Stimulated activated naive CD8-positive, alpha-beta T cell treated with anti-CD3 and anti-CD28 coated beads, Interleukin-15, Interleukin-2, amounts not matched to agents 100 ng/mL and 50 ng/mL, for 24 hours (primary cell): ENCODE results near the gene ADAD2.

Source experiments
- H3K27ac Mint-ChIP-seq: one replicate; pipeline ENCODE4 v1.8.0; 2021; ENCODE audit warnings: mild to moderate bottlenecking, mixed read lengths
- H3K27me3 Mint-ChIP-seq: one replicate; pipeline ENCODE4 v1.8.0; 2021; ENCODE audit warnings: mixed read lengths
- H3K36me3 Mint-ChIP-seq: one replicate; pipeline ENCODE4 v1.8.0; 2021; ENCODE audit warnings: low read depth, mixed read lengths
- H3K4me1 Mint-ChIP-seq: one replicate; pipeline ENCODE4 v1.8.0; 2021; ENCODE audit warnings: low read depth, mixed read lengths
- H3K4me3 Mint-ChIP-seq: one replicate; pipeline ENCODE4 v1.8.0; 2021; ENCODE audit warnings: mild to moderate bottlenecking, mixed read lengths
- H3K9me3 Mint-ChIP-seq: one replicate; pipeline ENCODE4 v1.8.0; 2021; ENCODE audit warnings: mixed read lengths

The ADAD2 gene

DNA sequence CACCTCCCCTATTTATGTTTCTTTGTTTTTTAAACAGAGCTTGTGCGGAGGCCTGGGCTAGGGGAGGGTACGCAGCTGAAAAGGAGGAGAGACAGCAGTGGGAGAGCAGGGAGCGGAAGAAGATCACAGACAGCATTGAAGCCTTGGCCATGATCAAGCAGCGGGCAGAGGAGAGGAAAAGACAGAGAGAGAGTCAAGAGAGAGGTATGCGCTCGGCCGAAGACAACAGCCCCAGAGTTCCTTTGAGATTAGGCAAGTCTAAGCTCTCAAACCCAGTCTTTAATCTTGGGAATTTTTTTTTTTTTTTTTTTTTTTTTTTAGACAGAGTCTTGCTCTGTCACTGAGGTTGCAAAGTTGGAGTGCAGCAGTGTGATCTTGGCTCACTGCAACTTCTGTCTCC is 25.2 kb upstream of the ADAD2 start:
- Mint-ChIP-seq H3K9me3 (no peaks in the 10 kb centered on the region), H3K27ac (no peak overlapping the region), H3K4me1 (no peaks in the 10 kb centered on the region), H3K4me3 (no peak overlapping the region), H3K36me3 (no peaks in the 10 kb centered on the region), H3K27me3 (peaks cover 37% of the 10 kb centered on the region)

DNA sequence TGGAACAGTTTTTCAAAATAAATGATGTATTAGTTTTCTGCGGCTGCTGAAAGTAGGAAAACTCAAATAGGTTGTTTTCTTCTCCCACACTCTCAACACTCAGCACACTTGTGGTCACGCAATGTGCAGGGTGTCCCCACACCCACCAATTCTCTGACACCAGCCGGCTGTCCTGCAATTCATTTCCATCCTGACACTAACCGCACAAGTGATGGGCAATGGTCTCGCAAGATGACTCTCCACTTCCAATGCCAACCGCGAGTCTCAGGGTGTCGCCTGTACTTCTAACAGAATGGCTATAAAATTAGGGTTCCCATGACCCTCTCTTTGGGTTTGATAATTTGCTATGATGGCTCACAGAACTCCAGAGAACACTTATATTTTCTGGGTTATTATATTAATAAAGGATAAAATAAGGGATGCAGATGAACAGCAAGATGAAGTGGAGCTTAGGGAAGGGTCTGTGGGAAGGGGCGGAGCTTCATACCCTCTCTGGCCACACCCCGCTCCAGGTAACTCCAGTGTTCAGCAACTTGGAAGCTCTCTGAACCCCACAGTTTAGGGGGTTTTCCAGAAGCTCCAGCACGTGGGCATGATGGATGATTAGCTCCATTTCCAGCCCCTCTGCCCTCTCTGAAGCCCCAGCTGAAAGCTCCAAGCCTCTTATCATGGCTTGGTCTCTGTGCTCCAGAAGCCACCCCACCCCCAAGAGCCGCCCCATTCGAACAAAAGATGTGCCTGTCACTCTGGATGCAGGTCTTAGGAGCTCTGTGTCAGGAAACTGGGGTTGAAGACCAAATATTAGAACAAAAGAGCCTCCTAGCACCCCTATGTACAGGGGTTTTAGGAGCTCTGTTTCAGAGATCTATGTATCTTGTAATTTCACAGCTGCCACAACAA is 23.9 kb upstream of the ADAD2 start:
- Mint-ChIP-seq H3K4me1 (no peaks in the 10 kb centered on the region), H3K27me3 (peaks cover 28% of the 10 kb centered on the region), H3K36me3 (no peaks in the 10 kb centered on the region), H3K27ac (no peak overlapping the region), H3K4me3 (no peak overlapping the region), H3K9me3 (no peaks in the 10 kb centered on the region)

DNA sequence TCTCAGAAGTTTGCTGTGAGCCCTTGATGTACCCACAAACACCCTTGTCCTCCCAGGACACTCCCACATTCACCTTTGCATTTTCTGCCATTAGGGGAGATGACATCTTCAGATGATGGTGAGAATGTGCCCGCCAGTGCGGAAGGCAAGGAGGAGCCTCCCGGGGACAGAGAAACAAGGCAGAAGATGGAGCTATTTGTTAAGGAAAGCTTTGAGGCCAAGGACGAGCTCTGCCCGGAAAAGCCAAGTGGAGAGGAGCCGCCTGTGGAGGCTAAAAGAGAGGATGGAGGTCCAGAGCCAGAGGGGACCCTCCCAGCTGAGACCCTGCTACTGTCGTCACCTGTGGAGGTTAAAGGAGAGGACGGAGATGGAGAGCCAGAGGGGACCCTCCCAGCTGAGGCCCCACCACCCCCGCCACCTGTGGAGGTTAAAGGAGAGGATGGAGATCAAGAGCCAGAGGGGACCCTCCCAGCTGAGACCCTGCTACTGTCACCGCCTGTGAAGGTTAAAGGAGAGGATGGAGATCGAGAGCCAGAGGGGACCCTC is 21.1 kb upstream of the ADAD2 start:
- H3K4me1 Mint-ChIP-seq = no peaks in the 10 kb centered on the region
- no peak overlapping the region for H3K4me3 Mint-ChIP-seq
- peaks cover 15% of the 10 kb centered on the region for H3K27me3 Mint-ChIP-seq
- H3K9me3 Mint-ChIP-seq = no peaks in the 10 kb centered on the region
- H3K27ac Mint-ChIP-seq = no peak overlapping the region
- H3K36me3 Mint-ChIP-seq = no peaks in the 10 kb centered on the region

DNA sequence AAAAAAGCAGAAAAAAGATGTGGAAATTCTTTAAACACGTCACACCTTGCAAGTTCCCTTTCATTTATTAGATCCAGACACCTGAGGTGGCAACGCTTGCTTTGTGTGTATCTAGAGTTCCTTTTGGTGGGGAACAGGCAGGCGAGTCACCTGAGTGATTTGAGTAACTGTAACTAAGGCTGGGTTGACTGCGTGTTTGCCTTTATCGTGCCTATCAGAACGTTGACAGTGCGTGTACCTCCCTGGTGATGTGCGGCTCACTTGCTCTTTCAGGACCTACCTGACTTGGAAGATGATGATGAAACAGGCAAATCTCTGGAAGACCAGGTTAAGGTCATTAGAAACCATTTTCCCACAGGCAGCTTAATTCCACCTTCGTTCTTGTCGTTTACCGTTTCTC is 16.6 kb upstream of the ADAD2 start:
- Mint-ChIP-seq H3K27ac (no peak overlapping the region), H3K9me3 (no peaks in the 10 kb centered on the region), H3K4me1 (peaks cover 14% of the 10 kb centered on the region), H3K4me3 (no peak overlapping the region), H3K27me3 (peaks cover 4% of the 10 kb centered on the region), H3K36me3 (peaks cover 8% of the 10 kb centered on the region)

DNA sequence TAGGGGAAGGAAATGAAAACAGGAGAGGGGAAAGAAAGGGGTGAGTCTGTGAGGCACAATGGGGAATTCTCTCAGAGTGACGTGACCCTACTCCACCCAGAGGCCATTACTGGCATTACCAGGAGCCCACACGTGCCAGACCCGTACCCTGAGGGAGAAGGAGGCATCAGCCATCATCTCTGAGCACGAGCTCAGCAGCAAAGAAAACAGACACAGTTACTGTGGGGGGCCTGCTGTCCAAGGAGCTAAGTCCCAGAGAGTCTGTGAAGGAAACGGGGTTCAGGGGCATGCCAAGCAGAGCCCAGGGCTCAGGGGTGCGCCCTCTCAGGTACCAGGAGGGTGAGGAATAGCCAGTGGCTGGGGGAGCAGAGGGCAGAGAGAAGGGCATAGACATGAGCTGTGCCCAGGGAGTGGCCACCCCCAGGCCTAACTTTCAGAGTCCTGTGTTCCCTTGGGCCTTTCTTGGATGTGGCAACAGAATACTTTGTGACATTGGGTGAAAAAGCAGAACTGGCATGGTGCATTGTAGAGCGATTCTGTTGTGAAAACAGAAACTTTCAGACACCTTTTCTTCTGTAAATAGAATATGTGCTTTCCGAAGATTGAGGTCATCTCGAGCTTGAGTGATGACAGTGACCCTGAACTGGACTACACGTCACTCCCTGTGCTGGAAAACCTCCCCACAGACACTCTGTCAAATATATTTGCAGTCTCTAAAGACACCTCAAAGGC is 15.4 kb upstream of the ADAD2 start:
- Mint-ChIP-seq H3K4me1 (peaks cover 14% of the 10 kb centered on the region), H3K4me3 (no peak overlapping the region), H3K27me3 (no peaks in the 10 kb centered on the region), H3K27ac (no peak overlapping the region), H3K9me3 (no peaks in the 10 kb centered on the region), H3K36me3 (peaks cover 8% of the 10 kb centered on the region)

DNA sequence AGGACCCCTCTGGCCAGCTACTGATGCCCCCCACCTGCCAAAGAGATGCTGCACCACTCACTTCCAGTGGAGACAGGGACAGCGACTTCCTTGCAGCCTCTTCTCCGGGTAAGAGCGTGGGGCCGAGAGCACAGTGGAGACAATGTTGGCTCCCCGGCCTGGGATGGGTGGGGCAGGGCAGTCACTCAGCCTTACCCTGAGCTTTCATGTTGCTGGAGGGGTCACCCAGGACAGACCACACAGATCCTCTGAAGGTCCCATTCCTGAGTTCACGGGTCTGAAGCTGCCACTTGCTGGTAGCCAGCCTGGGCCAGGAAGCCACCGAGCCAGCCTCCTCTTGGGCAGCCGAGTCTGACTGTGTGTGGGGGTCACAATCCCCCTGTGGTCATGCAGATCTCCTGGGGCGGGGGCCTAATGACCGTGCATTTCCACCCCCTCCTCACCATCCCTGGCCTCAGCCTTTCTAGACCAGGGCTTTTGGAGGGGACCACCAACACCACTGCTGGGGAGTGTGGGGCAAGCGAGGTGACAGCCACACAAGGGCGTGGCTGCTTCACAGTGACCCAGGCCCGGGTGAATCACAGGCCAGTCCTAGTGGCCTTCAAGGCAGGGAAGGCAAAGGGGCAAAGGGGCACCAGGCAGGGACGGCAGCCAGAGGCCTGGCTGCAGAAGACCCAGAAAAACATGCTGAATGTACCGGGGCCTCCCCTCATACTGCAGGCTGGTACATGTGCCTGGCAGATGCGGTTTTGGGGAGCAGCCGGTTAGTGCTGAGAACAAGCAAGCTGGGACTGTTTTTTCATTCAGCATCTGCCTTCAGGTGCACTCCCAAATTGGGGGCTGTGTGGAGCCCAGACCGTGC is 14.5 kb upstream of the ADAD2 start:
- H3K4me1 Mint-ChIP-seq = peaks cover 14% of the 10 kb centered on the region
- no peak overlapping the region for H3K27ac Mint-ChIP-seq
- H3K36me3 Mint-ChIP-seq = peaks cover 8% of the 10 kb centered on the region
- no peaks in the 10 kb centered on the region for H3K27me3 Mint-ChIP-seq
- no peaks in the 10 kb centered on the region for H3K9me3 Mint-ChIP-seq
- no peak overlapping the region for H3K4me3 Mint-ChIP-seq

DNA sequence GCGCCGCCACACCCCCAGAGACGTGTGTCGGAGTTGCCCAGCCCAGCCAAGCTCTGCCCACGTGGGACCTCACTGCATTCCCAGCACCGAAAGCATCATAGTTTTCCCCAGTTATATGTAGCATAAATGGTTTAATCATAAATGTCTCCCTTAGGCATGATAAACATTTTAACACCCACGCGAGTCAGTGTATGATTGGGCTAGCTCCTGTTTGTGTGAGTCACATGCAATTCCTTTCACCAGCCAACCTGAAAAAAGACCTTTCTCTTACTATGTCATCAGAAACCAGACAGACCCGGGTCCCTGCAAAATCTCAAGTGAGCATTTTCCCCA is 13.2 kb upstream of the ADAD2 start:
- Mint-ChIP-seq H3K27me3 (no peaks in the 10 kb centered on the region), H3K27ac (peak overlapping the region; percentile 80), H3K36me3 (peaks cover 12% of the 10 kb centered on the region), H3K9me3 (no peaks in the 10 kb centered on the region), H3K4me3 (no peak overlapping the region), H3K4me1 (peaks cover 14% of the 10 kb centered on the region)

DNA sequence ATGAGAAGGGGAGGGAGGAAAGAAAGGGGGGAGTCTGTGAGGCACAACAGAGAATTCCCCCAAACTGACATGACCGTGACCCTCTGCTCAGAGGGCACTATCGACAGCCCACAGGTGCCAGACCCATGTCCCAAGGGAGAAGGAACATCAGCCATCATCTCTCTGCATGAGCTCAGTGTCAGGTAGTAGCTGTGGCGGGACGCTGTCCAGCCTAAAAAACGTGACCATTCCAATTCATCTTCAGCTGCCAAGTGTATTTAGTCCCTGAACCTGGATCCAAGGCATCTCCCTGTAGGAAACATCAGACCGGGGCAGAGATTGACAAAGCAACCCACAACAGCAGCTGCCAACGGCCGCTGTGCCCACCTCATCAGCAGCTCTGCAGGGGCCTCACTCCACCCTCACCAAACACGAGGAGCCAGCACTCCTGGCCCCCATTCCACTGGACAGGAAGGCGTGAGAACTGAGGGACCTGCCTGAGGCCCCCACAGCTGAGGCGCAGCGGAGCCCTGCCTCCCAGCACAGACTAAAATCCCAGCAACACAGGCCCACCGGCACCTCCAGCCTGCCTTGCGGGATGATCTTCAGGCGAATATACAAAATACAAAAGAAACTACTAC is 12.7 kb upstream of the ADAD2 start:
- no peaks in the 10 kb centered on the region for H3K27me3 Mint-ChIP-seq
- H3K36me3 Mint-ChIP-seq = peaks cover 17% of the 10 kb centered on the region
- no peaks in the 10 kb centered on the region for H3K9me3 Mint-ChIP-seq
- H3K4me1 Mint-ChIP-seq = peaks cover 14% of the 10 kb centered on the region
- no peak overlapping the region for H3K4me3 Mint-ChIP-seq
- peak overlapping the region; percentile 80 for H3K27ac Mint-ChIP-seq

DNA sequence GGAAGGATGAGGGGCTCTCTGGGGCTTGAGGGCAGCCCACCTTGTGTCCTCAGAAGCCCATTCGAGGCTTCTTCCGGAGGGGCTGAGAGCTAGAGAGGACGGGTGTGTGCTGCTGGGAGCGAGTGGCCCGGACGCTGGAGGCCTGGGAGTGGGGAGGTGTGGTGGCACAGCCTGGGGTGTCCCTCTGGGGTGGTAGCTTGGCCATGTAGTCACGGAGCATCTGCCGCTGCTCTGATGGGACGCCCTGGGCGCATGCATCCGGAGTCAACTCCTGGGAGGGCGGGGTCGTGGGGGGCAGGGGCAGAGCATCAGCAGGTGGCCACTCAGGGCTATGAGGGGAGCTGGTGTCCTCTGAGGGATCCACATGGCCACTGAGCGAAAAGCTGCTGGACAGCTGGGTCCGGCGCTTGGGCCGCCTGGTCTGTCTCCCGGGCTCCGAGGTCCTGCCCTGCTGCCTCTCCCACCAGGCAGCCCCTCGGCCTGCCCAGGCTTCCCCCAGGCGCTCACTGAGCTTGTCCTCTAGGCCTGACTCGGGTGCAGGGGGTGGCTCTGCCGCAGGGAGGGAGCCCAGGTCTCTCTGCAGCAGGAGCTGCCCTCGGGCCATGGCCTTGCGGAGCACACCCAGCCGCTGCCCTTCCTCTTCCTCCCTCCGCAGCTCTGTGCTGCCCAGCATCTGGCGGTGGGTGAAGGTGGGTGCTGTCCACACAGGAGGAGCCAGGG is 11.9 kb upstream of the ADAD2 start:
- no peaks in the 10 kb centered on the region for H3K9me3 Mint-ChIP-seq
- H3K36me3 Mint-ChIP-seq = peaks cover 22% of the 10 kb centered on the region
- H3K4me3 Mint-ChIP-seq = no peak overlapping the region
- H3K27ac Mint-ChIP-seq = no peak overlapping the region
- peaks cover 14% of the 10 kb centered on the region for H3K4me1 Mint-ChIP-seq
- H3K27me3 Mint-ChIP-seq = no peaks in the 10 kb centered on the region

DNA sequence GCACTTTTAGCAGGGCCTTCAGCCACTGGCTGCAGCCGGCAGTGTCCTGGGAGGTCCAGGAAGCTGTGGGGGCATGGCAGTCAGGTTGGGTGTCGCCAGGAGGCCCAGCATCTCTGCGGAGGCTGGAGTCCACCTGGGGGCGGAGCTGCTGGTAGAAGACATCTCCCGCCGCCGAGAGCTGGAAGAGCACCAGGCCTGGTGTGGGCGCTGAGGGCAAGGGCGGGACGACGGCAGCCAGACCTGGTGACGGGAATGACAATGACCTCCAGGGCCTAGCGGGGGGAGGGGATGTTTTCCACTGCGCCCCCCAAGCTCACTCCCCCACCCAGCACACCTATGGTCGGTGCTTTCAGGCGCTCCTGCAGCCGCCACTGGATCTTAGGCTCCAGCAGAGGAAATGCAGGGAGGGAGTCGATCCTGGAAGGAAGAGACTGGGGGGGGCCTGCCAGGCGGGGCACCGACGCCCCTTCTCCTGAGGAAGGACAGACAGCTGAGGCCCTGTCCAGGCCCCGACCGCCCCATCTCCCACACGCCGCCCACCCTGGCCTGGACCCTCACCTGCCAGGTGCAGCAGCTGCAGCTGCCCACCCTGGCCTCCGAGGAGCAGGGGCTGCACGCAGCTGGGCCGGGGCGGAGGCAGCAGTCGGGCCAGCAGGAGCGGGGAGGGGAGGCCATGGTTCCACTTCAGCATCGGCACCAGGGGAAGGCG is 11.2 kb upstream of the ADAD2 start:
- Mint-ChIP-seq H3K4me3 (no peak overlapping the region), H3K36me3 (peaks cover 28% of the 10 kb centered on the region), H3K4me1 (peaks cover 19% of the 10 kb centered on the region), H3K27ac (no peak overlapping the region), H3K27me3 (no peaks in the 10 kb centered on the region), H3K9me3 (no peaks in the 10 kb centered on the region)

DNA sequence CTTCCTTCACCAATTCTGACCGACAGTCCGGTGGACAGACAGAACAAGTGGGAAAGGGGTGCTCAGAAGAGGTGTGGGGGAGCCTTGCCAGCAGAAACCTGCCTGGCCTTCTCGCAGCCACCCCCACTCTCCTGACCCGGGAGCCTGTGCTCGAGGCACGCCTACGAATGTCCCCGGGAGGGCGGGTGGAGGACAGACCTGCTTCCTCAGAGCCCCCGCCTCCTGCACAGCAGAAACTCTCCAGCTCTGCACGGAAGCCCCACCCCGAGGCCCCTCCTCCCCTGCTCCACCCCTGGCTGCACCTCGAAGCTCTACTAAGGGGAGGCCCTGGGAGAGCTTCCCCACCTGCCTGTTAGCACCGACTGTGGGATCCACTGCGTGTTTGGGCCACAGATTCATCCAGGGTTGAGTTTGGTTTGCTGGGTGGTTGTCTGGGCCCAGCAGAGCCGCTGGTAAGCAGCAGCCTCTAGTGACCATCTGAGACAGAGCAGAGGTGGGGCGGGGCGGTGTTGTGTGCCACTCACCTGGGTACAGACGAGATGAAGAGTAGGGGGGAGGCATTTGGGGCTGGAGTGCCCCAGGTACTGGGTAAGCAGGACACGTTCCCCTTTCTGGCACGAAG is 10.3 kb upstream of the ADAD2 start:
- Mint-ChIP-seq H3K4me1 (peaks cover 22% of the 10 kb centered on the region), H3K4me3 (no peak overlapping the region), H3K9me3 (no peaks in the 10 kb centered on the region), H3K27ac (no peak overlapping the region), H3K36me3 (peaks cover 35% of the 10 kb centered on the region), H3K27me3 (no peaks in the 10 kb centered on the region)

DNA sequence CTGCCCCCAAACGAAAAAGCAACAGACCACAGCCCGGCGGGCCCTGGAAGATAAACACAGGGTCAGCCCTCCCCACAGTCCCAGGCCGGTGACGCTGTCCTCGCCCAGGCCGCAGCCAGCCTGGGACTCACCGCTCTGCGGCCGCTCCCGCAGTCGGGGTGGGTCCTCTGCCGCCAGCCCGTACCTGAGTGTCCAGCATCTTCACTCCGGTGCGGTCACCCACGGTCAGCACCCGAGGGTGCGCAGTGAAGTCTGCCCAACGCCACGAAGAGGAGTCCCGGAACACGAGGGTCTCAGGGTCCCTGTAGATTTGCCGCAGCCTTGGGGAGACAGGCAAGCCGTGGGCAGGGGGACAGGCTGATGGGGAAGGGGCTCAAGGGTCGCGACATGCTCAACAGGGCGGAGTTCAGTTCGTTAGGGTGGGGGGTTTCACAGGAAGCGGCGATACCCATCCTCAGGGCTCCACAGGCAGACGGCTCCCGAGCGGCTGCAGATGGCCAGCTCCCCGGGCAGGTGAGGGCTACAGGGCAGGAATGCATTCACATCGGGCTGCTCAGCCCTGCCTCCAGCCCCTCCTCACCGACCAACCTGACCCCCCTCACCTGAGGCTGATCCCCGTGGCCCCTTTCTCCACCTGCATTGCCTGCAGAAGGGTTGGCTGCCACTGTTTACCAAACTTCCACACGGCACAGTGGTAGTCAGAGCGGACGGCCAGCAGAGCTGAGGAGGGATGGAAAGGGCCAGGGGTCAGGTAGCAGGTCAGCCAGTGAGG is 9.6 kb upstream of the ADAD2 start:
- H3K4me1 Mint-ChIP-seq = peaks cover 28% of the 10 kb centered on the region
- H3K36me3 Mint-ChIP-seq = peaks cover 35% of the 10 kb centered on the region
- no peak overlapping the region for H3K4me3 Mint-ChIP-seq
- H3K27ac Mint-ChIP-seq = no peak overlapping the region
- no peaks in the 10 kb centered on the region for H3K9me3 Mint-ChIP-seq
- H3K27me3 Mint-ChIP-seq = no peaks in the 10 kb centered on the region
